IPS DF 6.9 (cell line): Measurements from ENCODE around the gene PLCG2.

Experiments used
- DNase-seq: peaks from one replicate; pipeline ENCODE4 v3.0.0-alpha.2; 2013; ENCODE audit warnings: low read depth, low spot score
- H3K27ac ChIP-seq: one replicate; pipeline ENCODE4 v1.5.1; 2013; ENCODE audit warnings: low read length, control low read depth
- H3K27me3 ChIP-seq: 2 replicates; pipeline ENCODE4 v1.6.1; 2013; ENCODE audit warnings: mild to moderate bottlenecking, low read length; ENCODE audit not compliant: control insufficient read depth, insufficient read depth
- H3K36me3 ChIP-seq: 2 replicates; pipeline ENCODE4 v1.6.1; 2013; ENCODE audit warnings: low read length; ENCODE audit not compliant: control insufficient read depth, insufficient read depth
- H3K4me1 ChIP-seq: 2 replicates; pipeline ENCODE4 v1.6.1; 2013; ENCODE audit warnings: low read length; ENCODE audit not compliant: control insufficient read depth, insufficient read depth
- H3K4me3 ChIP-seq: 2 replicates; pipeline ENCODE4 v1.5.1; 2013; ENCODE audit warnings: mild to moderate bottlenecking, low read length
- H3K9me3 ChIP-seq: 2 replicates; pipeline ENCODE4 v1.6.1; 2013; ENCODE audit warnings: low read length, inconsistent platforms; ENCODE audit not compliant: control insufficient read depth, insufficient read depth
- WGBS: extraction: QIAGEN DNeasy Blood & Tissue Kit; methylation state at CpG from one replicate; pipeline ENCODE4 v1.1.7; 2013; ENCODE audit warnings: mixed read lengths, missing lambda C conversion rate; ENCODE audit not compliant: insufficient read length, insufficient coverage; 5-methylcytosine and 5-hydroxymethylcytosine counted together

Gene PLCG2

DNA sequence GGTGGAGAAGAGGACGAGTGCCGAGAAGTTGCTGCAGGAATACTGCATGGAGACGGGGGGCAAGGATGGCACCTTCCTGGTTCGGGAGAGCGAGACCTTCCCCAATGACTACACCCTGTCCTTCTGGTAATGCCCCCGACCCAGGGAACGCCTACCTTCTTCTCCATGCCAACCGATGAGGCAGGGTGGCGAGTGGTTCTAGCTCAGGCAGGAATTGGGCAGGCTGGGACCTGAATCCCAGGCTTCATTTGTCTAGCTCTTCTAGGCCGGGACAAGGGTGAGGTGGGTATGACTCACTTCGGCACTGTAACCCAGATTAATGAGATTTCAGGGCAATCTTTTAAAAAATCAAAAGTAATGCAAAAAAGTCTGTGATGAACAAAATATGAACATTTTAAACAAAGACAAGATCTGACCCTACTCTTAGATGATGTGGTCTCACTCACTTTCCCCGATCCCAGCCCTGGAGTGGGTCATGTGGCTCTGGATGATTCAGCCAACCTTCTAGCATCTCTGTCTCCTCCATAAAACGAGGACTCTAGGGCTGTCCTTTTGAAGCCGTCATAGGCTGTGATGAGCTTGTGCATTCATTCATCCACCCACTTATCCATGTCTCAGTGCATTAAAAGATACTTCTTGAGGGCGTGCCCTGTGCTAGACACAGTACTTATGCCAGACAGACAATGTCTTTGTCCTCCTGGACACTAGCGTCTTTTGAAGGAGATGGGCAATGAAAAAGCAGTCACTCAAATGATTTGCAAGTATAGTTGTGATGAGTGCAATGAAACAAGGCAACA lies 129.6 kb downstream of the PLCG2 start:
- Histone ChIP-seq H3K9me3 (no peaks in the 10 kb centered on the region), H3K27ac (no peak overlapping the region), H3K36me3 (no peaks in the 10 kb centered on the region)

DNA sequence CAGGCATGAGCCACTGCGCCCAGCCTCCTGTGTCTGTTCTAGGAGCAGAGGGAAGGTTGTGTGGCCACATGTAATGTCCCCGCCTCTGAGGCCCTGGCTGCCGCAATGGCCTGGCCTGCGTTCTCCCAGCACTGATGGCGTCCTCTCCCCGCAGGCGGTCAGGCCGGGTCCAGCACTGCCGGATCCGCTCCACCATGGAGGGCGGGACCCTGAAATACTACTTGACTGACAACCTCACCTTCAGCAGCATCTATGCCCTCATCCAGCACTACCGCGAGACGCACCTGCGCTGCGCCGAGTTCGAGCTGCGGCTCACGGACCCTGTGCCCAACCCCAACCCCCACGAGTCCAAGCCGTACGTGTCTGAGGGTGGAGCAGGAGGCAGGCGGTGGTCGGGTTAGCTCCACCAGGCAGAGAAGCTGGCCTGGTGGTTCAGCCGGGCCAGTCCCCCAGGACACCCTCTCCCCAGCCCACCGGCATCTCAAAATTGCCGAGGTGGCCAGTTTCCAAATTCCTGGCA lies 131.3 kb downstream of the PLCG2 start:
- no peaks in the 10 kb centered on the region for H3K36me3 ChIP-seq
- WGBS: no CpG with 5 or more reads among the region's 28 CpGs

More for the DNA sequence above, 129.6 kb downstream of the PLCG2 start:
- no peaks in the 10 kb centered on the region for H3K27me3 ChIP-seq
- WGBS: no CpG with 5 or more reads among the region's 16 CpGs
- no peak for DNase-seq
- H3K4me1 ChIP-seq: no peaks in the 10 kb centered on the region
- H3K4me3 ChIP-seq: no peak overlapping the region

DNA sequence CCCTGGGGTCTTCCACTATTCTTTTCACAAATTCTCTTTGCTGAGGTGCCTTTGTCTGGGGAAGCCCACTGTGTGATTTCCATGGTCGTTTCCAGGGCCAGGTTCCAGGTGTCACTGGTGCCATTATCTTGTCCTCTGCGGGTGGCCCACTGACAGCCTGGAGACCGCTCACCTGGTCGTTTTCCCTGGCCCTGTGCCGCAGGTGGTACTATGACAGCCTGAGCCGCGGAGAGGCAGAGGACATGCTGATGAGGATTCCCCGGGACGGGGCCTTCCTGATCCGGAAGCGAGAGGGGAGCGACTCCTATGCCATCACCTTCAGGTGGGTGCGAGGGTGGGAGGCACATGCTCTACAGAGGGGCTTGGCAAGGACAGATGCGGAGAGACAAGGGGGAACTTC lies 133.3 kb downstream of the PLCG2 start:
- Histone ChIP-seq H3K4me1 (no peaks in the 10 kb centered on the region), H3K27ac (no peak overlapping the region), H3K27me3 (no peaks in the 10 kb centered on the region), H3K4me3 (no peak overlapping the region), H3K9me3 (no peaks in the 10 kb centered on the region), H3K36me3 (no peaks in the 10 kb centered on the region)
- no peak for DNase-seq
- WGBS: no CpG with 5 or more reads among the region's 14 CpGs

More for the DNA sequence above, 131.3 kb downstream of the PLCG2 start:
- Histone ChIP-seq H3K4me1 (no peaks in the 10 kb centered on the region), H3K27ac (no peak overlapping the region), H3K9me3 (no peaks in the 10 kb centered on the region), H3K27me3 (no peaks in the 10 kb centered on the region), H3K4me3 (no peak overlapping the region)
- no peak for DNase-seq

DNA sequence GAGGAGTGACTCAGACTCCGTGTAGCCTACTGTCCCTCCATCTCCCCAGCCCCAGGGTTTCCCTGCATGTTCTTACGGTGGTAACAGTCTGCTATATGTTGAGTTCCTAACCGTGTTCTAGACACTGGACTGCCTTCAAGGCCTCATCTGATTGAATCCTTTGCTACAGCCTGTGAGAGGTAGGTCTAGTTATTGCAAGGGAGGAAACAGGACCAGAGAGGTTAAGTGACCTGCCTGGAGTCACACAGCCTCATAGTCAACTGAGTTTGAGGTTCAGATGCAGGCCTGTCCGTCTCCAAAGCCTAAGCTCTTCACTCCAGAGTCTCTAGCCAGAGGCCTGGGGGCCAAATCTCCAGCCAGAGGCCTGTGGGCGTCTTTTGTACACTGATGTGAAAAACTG lies 134.1 kb downstream of the PLCG2 start:
- H3K27ac ChIP-seq: no peak overlapping the region
- H3K4me1 ChIP-seq: no peaks in the 10 kb centered on the region
- H3K9me3 ChIP-seq: no peaks in the 10 kb centered on the region
- H3K27me3 ChIP-seq: no peaks in the 10 kb centered on the region
- H3K4me3 ChIP-seq: no peak overlapping the region
- no CpG with 5 or more reads among the region's 5 CpGs for WGBS
- no peaks in the 10 kb centered on the region for H3K36me3 ChIP-seq
- DNase-seq: no peak

DNA sequence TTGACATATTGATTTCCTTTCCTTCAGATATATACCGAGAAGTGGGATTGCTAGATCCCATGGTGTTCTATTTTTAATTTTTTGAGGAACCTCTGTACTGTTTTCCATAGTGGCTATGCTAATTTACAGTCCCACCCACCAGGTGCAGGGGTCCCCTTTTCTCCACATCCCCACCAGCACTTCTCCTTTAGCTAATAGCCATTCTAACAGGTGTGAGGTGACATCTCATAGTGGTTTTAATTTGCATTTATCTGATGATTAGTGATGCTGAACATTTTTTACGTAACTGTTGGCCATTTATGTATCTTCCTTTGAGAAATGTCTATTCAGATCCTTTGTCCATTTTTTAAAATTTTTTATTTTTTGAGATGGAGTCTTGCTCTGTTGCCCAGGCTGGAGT lies 138.3 kb downstream of the PLCG2 start:
- Histone ChIP-seq H3K27ac (no peak overlapping the region), H3K4me3 (no peak overlapping the region), H3K4me1 (no peaks in the 10 kb centered on the region), H3K27me3 (no peaks in the 10 kb centered on the region), H3K9me3 (no peaks in the 10 kb centered on the region), H3K36me3 (no peaks in the 10 kb centered on the region)
- no peak for DNase-seq
- no CpG with 5 or more reads among the region's 2 CpGs for WGBS

DNA sequence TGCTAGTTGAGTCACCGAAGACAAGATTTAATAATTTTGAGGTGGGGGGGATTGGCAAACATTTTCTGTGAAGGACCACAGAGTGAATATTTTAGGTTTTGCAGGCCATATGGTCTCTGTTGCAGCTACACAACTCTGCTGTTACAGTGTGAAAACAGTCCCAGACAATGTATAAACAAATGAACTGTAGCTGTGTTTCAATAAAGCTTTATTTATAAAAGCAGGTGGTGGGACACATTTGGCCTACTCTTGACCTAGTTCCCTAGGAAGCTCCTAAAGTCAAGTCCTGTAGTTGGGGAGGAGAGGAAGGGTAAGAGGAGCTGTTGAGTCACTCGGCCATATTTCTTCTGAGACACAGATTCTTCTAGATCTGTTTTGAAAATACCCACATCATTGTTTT lies 139.8 kb downstream of the PLCG2 start:
- Histone ChIP-seq H3K27me3 (no peaks in the 10 kb centered on the region), H3K36me3 (no peaks in the 10 kb centered on the region), H3K9me3 (no peaks in the 10 kb centered on the region), H3K4me1 (no peaks in the 10 kb centered on the region), H3K4me3 (no peak overlapping the region), H3K27ac (no peak overlapping the region)
- no peak for DNase-seq
- WGBS: no CpG with 5 or more reads among the region's 2 CpGs

DNA sequence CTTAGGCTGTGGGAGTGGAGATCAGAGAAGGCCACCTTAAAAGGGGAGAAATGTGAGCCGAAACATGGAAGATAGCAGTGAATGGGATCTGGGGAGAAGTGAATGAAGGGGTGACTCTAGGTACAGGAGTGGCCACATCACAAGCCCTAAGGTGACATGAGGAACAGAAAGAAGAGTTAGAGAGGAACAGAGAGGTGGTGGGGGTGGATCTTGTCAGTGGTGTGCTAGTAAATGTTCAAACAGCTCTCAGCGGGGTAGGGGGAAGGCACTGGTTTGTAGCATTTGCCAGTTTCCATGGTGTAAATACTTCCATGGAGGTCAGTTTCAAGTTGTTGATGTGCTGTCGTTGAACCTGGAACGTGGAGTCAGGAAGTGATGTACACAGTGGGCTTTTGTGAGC lies 141.4 kb downstream of the PLCG2 start:
- DNase-seq: no peak
- Histone ChIP-seq H3K4me1 (no peaks in the 10 kb centered on the region), H3K36me3 (no peaks in the 10 kb centered on the region), H3K27ac (no peak overlapping the region), H3K27me3 (no peaks in the 10 kb centered on the region), H3K4me3 (no peak overlapping the region), H3K9me3 (no peaks in the 10 kb centered on the region)
- WGBS: no CpG with 5 or more reads among the region's 4 CpGs

DNA sequence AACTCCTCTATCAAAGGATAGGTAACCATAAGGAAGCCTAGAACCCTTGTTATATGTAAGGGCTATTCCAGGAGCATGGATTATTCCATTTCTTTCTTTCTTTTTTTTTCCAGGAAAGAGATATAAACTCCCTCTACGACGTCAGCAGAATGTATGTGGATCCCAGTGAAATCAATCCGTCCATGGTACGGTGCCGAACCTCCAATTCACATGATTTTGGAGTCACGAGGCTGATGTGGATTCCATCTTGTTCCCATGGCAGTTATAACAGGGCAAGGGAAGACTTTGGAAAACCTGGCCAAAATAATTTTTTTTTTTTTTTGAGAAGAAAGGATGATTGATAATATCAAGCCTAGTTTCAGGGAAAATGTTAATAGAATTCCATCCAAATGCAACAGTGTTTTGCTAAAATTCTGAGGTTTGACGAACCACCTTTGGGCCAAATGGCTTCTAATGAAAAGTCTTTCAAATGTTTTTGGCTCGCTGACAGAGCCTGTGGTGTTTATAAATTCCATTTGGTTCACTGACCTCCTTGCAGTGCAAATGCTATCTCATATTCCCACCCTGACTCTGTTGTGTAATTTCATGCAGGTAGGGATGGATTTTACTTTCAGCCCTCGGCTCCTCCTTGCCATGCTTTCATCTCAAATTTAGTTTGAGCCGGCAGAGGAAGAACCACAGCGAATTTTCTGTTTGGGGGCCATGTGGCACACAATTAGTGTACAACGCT lies 142.2 kb downstream of the PLCG2 start:
- Histone ChIP-seq H3K9me3 (no peaks in the 10 kb centered on the region), H3K36me3 (no peaks in the 10 kb centered on the region), H3K4me3 (no peak overlapping the region), H3K27ac (no peak overlapping the region), H3K27me3 (no peaks in the 10 kb centered on the region), H3K4me1 (no peaks in the 10 kb centered on the region)
- no peak for DNase-seq
- no CpG with 5 or more reads among the region's 12 CpGs for WGBS

DNA sequence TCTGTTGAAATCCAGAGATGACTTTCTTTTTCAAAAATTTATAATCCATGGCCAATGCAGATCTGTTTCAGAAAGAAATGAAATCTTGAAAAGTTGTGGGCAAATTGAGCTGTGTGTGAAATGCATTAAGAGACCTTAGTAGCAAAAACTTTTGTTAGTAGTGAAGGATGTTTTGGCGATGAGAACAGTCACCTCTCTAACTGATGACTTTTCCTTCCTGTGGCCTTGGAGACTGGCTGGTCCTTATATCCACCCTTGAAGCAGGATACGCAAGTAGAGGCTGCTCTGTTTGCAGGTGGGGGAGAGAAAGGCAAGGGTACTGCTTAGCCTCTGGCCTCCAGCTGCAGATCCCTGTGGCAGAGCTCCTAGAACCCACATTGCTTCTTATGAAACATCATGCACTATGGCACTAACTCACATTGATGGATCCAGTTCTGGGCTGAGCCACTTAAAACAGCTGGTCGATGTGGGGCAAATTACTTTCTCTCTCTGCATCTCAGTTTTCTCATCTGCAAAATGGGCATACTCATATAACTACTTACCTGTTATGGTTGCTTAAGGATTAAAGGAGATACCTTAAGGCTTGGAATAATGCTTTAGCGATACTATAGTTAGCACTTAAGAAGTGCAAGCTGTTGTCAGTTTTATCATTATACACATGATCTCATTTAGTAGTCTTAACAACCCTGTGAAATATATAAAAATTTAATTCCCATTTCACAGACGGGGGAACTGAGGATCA lies 142.9 kb downstream of the PLCG2 start:
- Histone ChIP-seq H3K4me1 (no peaks in the 10 kb centered on the region), H3K27ac (no peak overlapping the region), H3K9me3 (no peaks in the 10 kb centered on the region), H3K36me3 (no peaks in the 10 kb centered on the region), H3K4me3 (no peak overlapping the region), H3K27me3 (no peaks in the 10 kb centered on the region)
- WGBS: no CpG with 5 or more reads among the region's 5 CpGs
- DNase-seq: no peak

DNA sequence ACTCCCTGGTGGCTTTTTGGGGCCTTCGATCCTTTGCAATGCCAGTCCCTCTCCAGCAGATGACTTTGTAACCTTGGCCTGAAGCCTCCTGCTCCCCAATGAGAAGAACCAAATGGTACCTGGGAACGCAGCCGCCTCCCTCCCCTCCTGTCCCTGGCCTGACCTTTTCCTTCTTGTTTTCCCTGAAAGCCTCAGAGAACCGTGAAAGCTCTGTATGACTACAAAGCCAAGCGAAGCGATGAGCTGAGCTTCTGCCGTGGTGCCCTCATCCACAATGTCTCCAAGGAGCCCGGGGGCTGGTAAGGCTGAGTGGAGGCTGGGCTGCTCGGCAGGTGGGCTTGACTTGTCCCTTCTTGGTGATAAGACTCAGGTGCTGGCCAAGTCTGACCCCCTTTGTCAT lies 144.2 kb downstream of the PLCG2 start:
- no CpG with 5 or more reads among the region's 9 CpGs for whole genome bisulfite sequencing
- H3K27me3 ChIP-seq: no peaks in the 10 kb centered on the region
- no peak overlapping the region for H3K4me3 ChIP-seq
- H3K36me3 ChIP-seq: no peaks in the 10 kb centered on the region
- H3K4me1 ChIP-seq: no peaks in the 10 kb centered on the region
- DNase-seq: no peak
- no peaks in the 10 kb centered on the region for H3K9me3 ChIP-seq
- H3K27ac ChIP-seq: no peak overlapping the region
